ENCODE measurements around the gene ITGA4. TPM values are rescaled to one million over a fixed set of nuclear protein-coding genes. Genes with fewer than 3 reads are reported as not detected.

The ITGA4 gene
- total and polyA plus RNA-seq, 2 of the 13 experiments (the other 11 are each of a cell fraction or from before 2014, with no cell fraction given): not detected

GRCh38 chr2:181554061-181554830 lies 97.1 kb downstream of the ITGA4 start (continued):
- TF ChIP-seq JDP2 (CRISPR knock-in tag; IDR thresholded peaks at IDR 0.05; ENCODE audit: borderline replicate concordance) (no peak), GABPB1 (CRISPR knock-in tag; IDR thresholded peaks at IDR 0.05) (no peak), AGO2 (optimal IDR thresholded peaks at IDR 0.05; ENCODE audit: low read depth, low read length) (no peak), THRA (CRISPR knock-in tag; IDR thresholded peaks at IDR 0.05; ENCODE audit: borderline replicate concordance) (no peak)

GRCh38 chr2:181558371-181558770 lies 101.2 kb downstream of the ITGA4 start:
- no peak overlapping the region for H3K27ac ChIP-seq (ENCODE audit: extremely low read length, insufficient read depth, low read length)
- no peak overlapping the region for H2AFZ ChIP-seq (ENCODE audit: low read length)
- H3K9me3 ChIP-seq (ENCODE audit: low read length): no peaks in the 10 kb centered on the region
- no peak for DNase-seq (ENCODE audit: low spot score)
- H3K4me1 ChIP-seq (ENCODE audit: insufficient read depth, low read length): no peaks in the 10 kb centered on the region
- no peaks in the 10 kb centered on the region for H4K20me1 ChIP-seq (ENCODE audit: insufficient read depth, low read length)
- in situ Hi-C loops (cut with HindIII; ENCODE audit: extremely low pct_ligation_motif_present, low pct_unique_long_range_greater_than_20kb) (no loop called here), intact Hi-C loops (cut with micrococcal nuclease; ENCODE audit: unreplicated experiment) (no loop called here)
- CTCF ChIA-PET (ENCODE audit: low intra/inter-chr PET ratio, low total read pairs): no interaction called here
- no peak overlapping the region for H3K4me3 ChIP-seq (replicated peaks in 1 of 3; ENCODE audit: insufficient read depth in 1 of 3, low read depth in 2 of 3, low read length in 3 of 3)
- H3K36me3 ChIP-seq (replicated peaks in 1 of 2; ENCODE audit: control insufficient read depth in 1 of 2, insufficient read depth in 2 of 2, low read length in 2 of 2): no peaks in the 10 kb centered on the region
- no peak for ATAC-seq
- POLR2A ChIA-PET: no interaction called here
- no peak overlapping the region for H3K9ac ChIP-seq (ENCODE audit: insufficient read depth, low read depth, low read length)
- 2% methylated on average over 2 of the region's 2 CpGs for WGBS (ENCODE audit: low lambda C conversion rate)
- no TSS peak for BruUV-seq (replicated peaks)
- TF ChIP-seq ZNF451 (CRISPR knock-in tag; IDR thresholded peaks at IDR 0.05): no peak
- no peak for TF ChIP-seq JUN (CRISPR knock-in tag; IDR thresholded peaks at IDR 0.05)
- no peak for TF ChIP-seq ZNF33B (CRISPR knock-in tag; IDR thresholded peaks at IDR 0.05)
- no peak for TF ChIP-seq SALL1 (CRISPR knock-in tag; IDR thresholded peaks at IDR 0.05)
- TF ChIP-seq GABPA (IDR thresholded peaks at IDR 0.05; ENCODE audit: low read depth, low read length): no peak
- no peak for TF ChIP-seq GABPA (CRISPR knock-in tag; IDR thresholded peaks at IDR 0.05; ENCODE audit: low read depth)
- no peak for TF ChIP-seq ZBTB3 (CRISPR knock-in tag; IDR thresholded peaks at IDR 0.05; ENCODE audit: borderline replicate concordance, low read depth)
- no peak for TF ChIP-seq TRIM22 (IDR thresholded peaks at IDR 0.05)
- TF ChIP-seq PPARG (CRISPR knock-in tag; conservative IDR thresholded peaks at IDR 0.05): no peak
- TF ChIP-seq NFYC (CRISPR knock-in tag; IDR thresholded peaks at IDR 0.05): no peak
- no peak for TF ChIP-seq PRMT3 (CRISPR knock-in tag; IDR thresholded peaks at IDR 0.05; ENCODE audit: borderline replicate concordance, low read depth)
- no peak for TF ChIP-seq ZSCAN25 (CRISPR knock-in tag; IDR thresholded peaks at IDR 0.05)
- TF ChIP-seq ZFP41 (CRISPR knock-in tag; IDR thresholded peaks at IDR 0.05; ENCODE audit: borderline replicate concordance): no peak
- TF ChIP-seq ZNF34 (CRISPR knock-in tag; IDR thresholded peaks at IDR 0.05; ENCODE audit: borderline replicate concordance): no peak
- no peak for TF ChIP-seq NPAS2 (CRISPR knock-in tag; IDR thresholded peaks at IDR 0.05; ENCODE audit: borderline replicate concordance)
- H3K27me3 ChIP-seq (ENCODE audit: control insufficient read depth in 1 of 2, insufficient read depth in 2 of 2, low read length in 2 of 2): no peaks in the 10 kb centered on the region
- no peaks in the 10 kb centered on the region for H3K79me2 ChIP-seq (ENCODE audit: insufficient read depth, low read length)
- FAIRE-seq: no peak
- no peak overlapping the region for H3K4me2 ChIP-seq (ENCODE audit: low read depth, low read length)

Measured in HepG2 (cell line).